Mucosa of rectum (tissue), 2 donors: Measurements from ENCODE around the gene HOXC4.
A peak's percentile ranks its signal among the peaks of the same experiment; 100 is the strongest.

Experiments used
- H3K27ac ChIP-seq, 2 donors: one replicate each; pipeline ENCODE4 v1.7.0; 2013; ENCODE audit warnings: inconsistent platforms in 2 of 2, low read depth in 2 of 2, low read length in 2 of 2
- H3K27me3 ChIP-seq, 2 donors: one replicate each; pipeline ENCODE4 v1.7.0; 2013; ENCODE audit warnings: low read length in 2 of 2; ENCODE audit not compliant: control insufficient read depth in 2 of 2, insufficient read depth in 2 of 2
- H3K36me3 ChIP-seq, 2 donors: one replicate each; pipeline ENCODE4 v1.7.0; 2013; ENCODE audit warnings: low read length in 2 of 2; ENCODE audit not compliant: control insufficient read depth in 2 of 2, insufficient read depth in 2 of 2
- H3K4me1 ChIP-seq, 2 donors: one replicate each; pipeline ENCODE4 v1.7.0; 2013; ENCODE audit warnings: low read length in 2 of 2, mild to moderate bottlenecking in 1 of 2; ENCODE audit not compliant: control insufficient read depth in 2 of 2, insufficient read depth in 2 of 2
- H3K4me3 ChIP-seq, 2 donors: one replicate each; pipeline ENCODE4 v1.7.0; 2013; ENCODE audit warnings: low read length in 2 of 2
- H3K9ac ChIP-seq, 2 donors: one replicate each; pipeline ENCODE4 v1.7.0; 2013; ENCODE audit warnings: low read length in 2 of 2, low read depth in 1 of 2, mild to moderate bottlenecking in 1 of 2
- H3K9me3 ChIP-seq, 2 donors: one replicate each; pipeline ENCODE4 v1.7.0; 2013; ENCODE audit warnings: low read length in 2 of 2; ENCODE audit not compliant: control insufficient read depth in 2 of 2
- donor health status: healthy.
- donor health status: Normal muscosa, but diverticular disease.

The HOXC4 gene

DNA sequence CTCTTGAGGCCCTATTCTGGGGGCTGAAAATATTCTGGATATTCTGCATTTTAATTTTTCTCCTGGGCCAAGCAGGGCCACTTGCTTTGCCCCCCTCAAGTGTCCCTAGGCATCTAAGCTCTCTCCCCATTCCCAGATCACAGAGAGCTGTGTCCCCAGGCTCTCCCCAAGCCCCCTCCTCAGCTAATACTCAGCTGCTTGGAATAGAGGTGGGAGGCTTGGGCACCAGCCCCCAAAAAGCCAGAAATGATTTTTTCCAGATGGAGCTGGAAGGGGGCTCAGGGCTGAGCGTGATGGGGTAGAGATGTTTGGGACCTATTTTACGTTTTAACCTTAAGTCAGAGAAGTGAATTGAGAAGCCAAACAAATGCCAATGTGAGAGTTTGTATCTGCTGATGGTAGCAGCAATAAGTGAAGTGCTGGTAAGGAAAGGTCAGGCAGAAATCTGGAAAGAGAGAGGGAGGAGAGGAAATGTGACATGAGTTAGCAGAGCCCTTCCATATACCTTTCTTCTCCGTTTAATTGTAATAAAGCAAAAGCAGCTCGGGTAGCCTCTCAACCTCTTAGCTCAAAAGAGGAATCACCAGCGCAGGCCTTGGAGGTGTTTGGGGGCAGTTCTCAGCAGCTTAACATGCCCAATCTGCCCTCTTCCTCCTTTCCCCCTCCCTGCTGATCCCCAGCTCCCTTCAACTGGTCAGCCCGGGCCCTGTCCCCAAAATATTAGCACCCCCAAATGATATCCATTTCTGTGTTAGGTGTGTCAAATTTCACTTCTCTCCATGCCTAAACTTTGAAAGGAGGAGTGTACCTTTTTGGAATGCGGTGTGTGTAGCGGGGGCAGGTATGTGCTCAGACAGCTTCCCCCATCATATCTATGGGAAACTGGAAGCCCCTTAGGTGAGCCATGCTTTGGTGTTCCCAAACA lies 30.4 kb upstream of the HOXC4 start:
- H3K27me3 ChIP-seq: peaks cover 80 to 89% of the 10 kb centered on the region in 2 donors
- no peak overlapping the region for H3K9ac ChIP-seq
- no peak overlapping the region for H3K27ac ChIP-seq
- H3K36me3 ChIP-seq: no peaks in the 10 kb centered on the region
- no peak overlapping the region for H3K4me3 ChIP-seq
- H3K4me1 ChIP-seq: peaks cover under 1 to 2% of the 10 kb centered on the region in 2 donors
- H3K9me3 ChIP-seq: no peaks in the 10 kb centered on the region

DNA sequence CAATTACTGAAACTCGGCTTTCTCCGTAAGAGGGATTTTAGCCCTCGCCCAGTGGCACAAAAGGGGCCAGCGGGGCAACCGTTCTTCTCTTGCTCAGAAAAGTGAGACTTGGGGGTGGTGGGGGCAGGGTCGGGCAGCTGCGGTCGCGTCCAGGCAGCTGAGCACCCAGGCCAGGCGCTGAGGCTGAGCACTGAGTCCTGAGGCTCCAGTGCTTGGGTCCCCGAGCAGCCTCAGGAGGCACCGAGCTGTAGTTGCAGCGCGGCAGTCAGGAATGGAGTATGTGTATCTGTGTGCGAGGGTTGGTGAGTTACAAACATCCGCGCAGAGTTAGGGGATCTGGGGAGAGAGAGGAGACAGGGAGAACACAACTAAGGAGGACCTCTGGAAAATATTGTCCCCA lies 29.5 kb upstream of the HOXC4 start:
- H3K27ac ChIP-seq: no peak overlapping the region
- H3K36me3 ChIP-seq: no peaks in the 10 kb centered on the region
- H3K4me1 ChIP-seq: peaks cover 2 to 6% of the 10 kb centered on the region in 2 donors
- peaks cover 80 to 91% of the 10 kb centered on the region in 2 donors for H3K27me3 ChIP-seq
- no peak overlapping the region for H3K9ac ChIP-seq
- no peaks in the 10 kb centered on the region for H3K9me3 ChIP-seq
- no peak overlapping the region for H3K4me3 ChIP-seq

DNA sequence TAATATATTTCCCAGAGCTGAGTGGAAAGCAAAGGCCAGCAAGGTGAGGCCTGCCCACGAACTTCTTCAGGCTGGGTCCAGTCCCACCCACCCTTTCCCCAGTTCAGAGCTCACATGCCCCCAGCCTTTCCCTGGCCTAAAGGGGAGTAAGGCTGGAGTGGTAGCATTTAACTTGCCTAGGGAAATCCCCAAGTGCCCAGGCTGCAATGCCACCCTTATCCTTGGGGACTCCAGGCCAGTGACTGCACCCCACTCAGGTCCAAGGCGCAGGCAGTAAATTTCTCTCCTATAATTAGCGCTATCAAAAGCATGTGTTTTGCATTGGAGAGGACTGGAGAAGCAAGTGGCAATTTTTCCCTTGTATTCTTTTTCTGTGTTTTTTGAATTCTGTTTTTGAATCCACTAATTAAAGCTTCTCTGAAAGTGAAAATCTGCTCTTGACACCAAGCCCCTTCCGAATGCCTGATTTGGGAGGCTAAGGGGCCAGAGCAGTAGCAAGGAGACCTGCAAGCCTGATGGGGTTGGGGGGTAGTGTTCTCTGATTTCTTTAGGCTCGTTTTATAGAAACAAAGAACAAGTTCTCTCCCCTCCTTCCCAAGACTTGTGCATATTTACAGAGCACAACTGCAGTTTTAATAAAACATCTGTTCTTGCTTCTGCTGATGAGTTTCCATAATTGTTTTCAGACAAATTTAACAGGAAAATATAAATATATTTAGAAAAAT lies 28.9 kb upstream of the HOXC4 start:
- H3K27ac ChIP-seq: no peak overlapping the region
- H3K9me3 ChIP-seq: no peaks in the 10 kb centered on the region
- H3K9ac ChIP-seq: no peak overlapping the region
- peaks cover 2 to 6% of the 10 kb centered on the region in 2 donors for H3K4me1 ChIP-seq
- peaks cover 78 to 90% of the 10 kb centered on the region in 2 donors for H3K27me3 ChIP-seq
- H3K36me3 ChIP-seq: no peaks in the 10 kb centered on the region
- H3K4me3 ChIP-seq: no peak overlapping the region

DNA sequence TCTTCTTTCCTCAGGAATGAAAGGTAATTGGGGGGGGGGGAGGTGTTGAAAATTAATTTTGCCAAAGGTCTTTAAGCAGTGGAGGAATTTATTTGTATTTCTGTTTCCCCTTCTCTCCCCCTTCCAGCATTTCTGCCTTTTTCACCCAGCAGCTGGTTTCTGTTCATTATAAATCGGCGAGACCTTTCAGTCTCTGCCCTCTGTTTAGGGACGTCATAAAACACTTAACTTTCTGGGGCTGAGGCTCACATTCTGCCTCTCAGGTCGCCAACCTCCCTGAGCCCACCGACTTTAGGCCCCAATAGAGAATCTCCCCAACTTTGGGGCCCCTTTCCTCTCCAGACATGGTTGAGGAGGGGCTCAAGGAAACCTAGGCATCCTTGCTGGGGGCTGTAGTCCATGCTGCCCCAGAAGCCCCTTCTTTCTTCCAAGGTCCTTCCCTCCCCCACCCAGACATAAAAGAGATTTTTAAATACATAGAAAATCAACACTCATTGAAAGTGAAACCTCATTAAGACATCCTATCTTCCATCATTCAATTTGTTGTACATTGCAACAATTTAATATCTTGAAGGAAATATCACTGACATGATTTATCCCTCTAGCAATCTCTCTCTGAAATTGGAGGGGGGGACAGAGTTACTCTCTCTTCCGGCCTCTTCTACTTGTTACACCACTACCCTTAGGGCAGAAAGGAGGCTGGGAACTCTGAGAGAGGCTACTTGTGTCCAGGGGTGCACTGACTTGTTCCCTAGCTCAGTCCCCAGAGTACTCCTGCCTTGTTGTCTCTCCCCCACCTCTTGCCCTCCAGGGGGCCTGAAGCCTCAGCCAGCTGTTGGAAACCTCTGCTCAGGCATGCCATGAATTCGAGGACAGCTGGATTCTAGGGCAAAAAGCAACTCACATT lies 27.9 kb upstream of the HOXC4 start:
- Histone ChIP-seq H3K9me3 (no peaks in the 10 kb centered on the region), H3K4me1 (peaks cover 2 to 6% of the 10 kb centered on the region in 2 donors), H3K36me3 (no peaks in the 10 kb centered on the region), H3K27ac (no peak overlapping the region), H3K27me3 (peaks cover 74 to 86% of the 10 kb centered on the region in 2 donors), H3K9ac (no peak overlapping the region), H3K4me3 (no peak overlapping the region)

DNA sequence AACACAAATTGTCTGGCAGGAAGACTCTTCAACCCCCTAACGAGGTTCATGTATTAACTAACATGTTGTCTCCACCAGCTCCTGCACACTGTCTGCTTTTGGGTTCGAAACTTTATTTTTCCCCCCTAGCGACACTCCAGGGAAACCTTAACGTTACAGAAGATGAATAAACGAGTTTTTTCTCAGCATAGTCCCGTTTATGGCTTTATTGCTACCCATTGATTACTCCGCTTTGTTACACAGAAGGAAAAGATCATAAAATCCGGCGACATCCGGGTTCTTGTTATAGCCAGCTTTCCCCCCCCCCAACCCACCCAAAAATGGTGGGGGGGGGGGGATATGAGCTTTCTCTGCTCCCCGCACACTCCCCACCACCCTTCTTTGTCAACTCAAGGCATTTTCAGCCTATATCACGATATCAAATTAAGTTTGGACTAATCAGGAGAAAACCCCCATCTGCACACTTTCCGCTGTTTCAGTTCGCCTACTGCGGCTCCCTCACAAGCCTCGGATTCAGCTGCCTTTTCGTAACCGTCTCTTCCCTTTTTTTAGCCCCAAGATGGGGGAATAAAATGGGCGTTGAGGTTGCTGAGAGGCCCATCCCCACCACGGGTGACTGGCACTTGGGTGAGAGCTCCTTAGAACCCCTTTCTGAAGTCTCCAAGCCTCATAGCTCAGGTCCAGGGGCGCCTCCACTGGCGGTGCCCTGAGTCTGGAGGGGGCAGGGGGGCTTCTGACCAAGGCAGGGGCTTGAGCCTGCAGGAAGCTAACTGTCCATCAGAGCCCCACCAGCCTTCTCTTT lies 26.8 kb upstream of the HOXC4 start:
- H3K4me1 ChIP-seq: peaks cover 2 to 6% of the 10 kb centered on the region in 2 donors
- no peak overlapping the region for H3K4me3 ChIP-seq
- H3K27ac ChIP-seq: no peak overlapping the region
- no peak overlapping the region for H3K9ac ChIP-seq
- H3K27me3 ChIP-seq: peaks cover 77 to 86% of the 10 kb centered on the region in 2 donors
- no peaks in the 10 kb centered on the region for H3K36me3 ChIP-seq
- H3K9me3 ChIP-seq: no peaks in the 10 kb centered on the region

DNA sequence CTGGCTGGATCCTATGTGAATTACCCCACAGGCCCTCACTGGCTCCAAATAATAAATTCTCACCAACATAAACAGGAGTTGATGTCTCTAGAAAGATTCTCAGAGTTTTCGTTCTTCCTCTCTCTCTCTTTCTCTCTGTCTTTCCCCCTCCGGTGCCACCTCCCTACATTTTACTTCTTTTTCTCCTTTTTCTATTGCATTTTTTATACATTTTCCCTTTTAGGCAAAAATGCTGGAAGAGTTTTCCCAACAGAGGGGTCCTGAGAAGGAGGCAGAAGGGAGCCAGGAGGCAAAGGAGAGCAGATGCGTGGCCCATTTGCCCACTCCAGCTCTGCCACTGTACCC lies 26.2 kb upstream of the HOXC4 start:
- Histone ChIP-seq H3K9ac (no peak overlapping the region), H3K9me3 (no peaks in the 10 kb centered on the region), H3K4me1 (peaks cover 2 to 6% of the 10 kb centered on the region in 2 donors), H3K27ac (no peak overlapping the region), H3K27me3 (peaks cover 78 to 88% of the 10 kb centered on the region in 2 donors), H3K36me3 (no peaks in the 10 kb centered on the region), H3K4me3 (no peak overlapping the region)

DNA sequence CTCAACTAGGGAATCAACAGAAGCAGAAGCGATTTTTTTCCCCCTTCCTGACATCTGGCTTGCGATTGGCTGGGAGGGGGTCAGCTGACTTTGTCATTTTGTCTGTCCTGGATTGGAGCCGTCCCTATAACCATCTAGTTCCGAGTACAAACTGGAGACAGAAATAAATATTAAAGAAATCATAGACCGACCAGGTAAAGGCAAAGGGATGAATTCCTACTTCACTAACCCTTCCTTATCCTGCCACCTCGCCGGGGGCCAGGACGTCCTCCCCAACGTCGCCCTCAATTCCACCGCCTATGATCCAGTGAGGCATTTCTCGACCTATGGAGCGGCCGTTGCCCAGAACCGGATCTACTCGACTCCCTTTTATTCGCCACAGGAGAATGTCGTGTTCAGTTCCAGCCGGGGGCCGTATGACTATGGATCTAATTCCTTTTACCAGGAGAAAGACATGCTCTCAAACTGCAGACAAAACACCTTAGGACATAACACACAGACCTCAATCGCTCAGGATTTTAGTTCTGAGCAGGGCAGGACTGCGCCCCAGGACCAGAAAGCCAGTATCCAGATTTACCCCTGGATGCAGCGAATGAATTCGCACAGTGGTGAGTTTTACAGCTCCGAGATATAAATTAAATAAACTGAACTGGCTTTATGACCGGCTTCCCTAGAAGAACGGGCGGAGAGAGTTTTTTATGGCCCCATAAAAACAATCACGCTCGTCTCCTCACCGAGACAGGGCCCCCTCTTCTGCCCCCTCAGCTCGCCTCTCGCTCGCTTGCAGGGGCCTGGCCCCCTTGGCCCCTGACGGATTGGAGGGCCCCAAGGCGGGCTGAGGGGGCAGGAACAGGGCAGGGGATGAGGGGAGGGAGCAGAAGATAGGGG lies 25.1 kb upstream of the HOXC4 start, which contains the start of gene HOXC6:
Gene HOXC6, plus strand, starts transcription at position 127 of the 888 bp plus-strand sequence. Its CDS starts 82 bp downstream, at position 209.
- Histone ChIP-seq H3K4me1 (peaks cover 2 to 8% of the 10 kb centered on the region in 2 donors), H3K27me3 (peaks cover 76 to 89% of the 10 kb centered on the region in 2 donors), H3K27ac (no peak within 1 kb of the TSS), H3K4me3 (peak within 1 kb of the TSS in 1 of 2 donors; percentile 38), H3K9me3 (peaks cover 0 to 3% of the 10 kb centered on the region in 2 donors), H3K36me3 (no peaks in the 10 kb centered on the region), H3K9ac (no peak within 1 kb of the TSS)

DNA sequence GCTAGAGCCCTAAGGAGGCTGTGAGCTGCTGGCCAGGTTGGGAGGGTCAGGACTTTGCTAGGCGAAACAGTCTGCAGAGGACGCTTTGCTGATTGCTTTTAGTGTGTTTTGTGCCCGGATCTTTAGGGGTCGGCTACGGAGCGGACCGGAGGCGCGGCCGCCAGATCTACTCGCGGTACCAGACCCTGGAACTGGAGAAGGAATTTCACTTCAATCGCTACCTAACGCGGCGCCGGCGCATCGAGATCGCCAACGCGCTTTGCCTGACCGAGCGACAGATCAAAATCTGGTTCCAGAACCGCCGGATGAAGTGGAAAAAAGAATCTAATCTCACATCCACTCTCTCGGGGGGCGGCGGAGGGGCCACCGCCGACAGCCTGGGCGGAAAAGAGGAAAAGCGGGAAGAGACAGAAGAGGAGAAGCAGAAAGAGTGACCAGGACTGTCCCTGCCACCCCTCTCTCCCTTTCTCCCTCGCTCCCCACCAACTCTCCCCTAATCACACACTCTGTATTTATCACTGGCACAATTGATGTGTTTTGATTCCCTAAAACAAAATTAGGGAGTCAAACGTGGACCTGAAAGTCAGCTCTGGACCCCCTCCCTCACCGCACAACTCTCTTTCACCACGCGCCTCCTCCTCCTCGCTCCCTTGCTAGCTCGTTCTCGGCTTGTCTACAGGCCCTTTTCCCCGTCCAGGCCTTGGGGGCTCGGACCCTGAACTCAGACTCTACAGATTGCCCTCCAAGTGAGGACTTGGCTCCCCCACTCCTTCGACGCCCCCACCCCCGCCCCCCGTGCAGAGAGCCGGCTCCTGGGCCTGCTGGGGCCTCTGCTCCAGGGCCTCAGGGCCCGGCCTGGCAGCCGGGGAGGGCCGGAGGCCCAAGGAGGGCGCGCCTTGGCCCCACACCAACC lies 23.9 kb upstream of the HOXC4 start:
- Histone ChIP-seq H3K27me3 (peaks cover 72 to 82% of the 10 kb centered on the region in 2 donors), H3K27ac (no peak overlapping the region), H3K4me1 (peaks cover 2 to 8% of the 10 kb centered on the region in 2 donors), H3K9ac (no peak overlapping the region), H3K9me3 (peaks cover 0 to 3% of the 10 kb centered on the region in 2 donors), H3K4me3 (no peak overlapping the region), H3K36me3 (no peaks in the 10 kb centered on the region)
